OCI-LY7 (cell line): ENCODE measurements around the gene DAPK3. TPM values are rescaled to one million over a fixed set of nuclear protein-coding genes. Genes with fewer than 3 reads are reported as not detected.
A peak's percentile ranks its signal among the peaks of the same experiment; 100 is the strongest.

ENCODE experiments used
- BruUV-seq: library from RNA; stranded (reverse); fragments of 400-500 nt; replicated peaks from 2 replicates; lab custom pipeline; 2021; lab: Mats Ljungman, UMichigan
- CTCF ChIA-PET: fragments of 300-600 bp; sonication (Branson Sonifier 250); formaldehyde crosslinking; loops from one replicate; lab custom pipeline; 2022; ENCODE audit warnings: antibody characterized with exemption; ENCODE audit not compliant: unreplicated experiment; lab: Charles Lee
- POLR2A ChIA-PET: fragments of 300-600 bp; sonication (Branson Sonifier 250); formaldehyde crosslinking; loops from one replicate; lab custom pipeline; 2022; ENCODE audit warnings: antibody characterized with exemption; lab: Charles Lee
- DNase-seq: peaks from one replicate; pipeline ENCODE4 v3.0.0-alpha.2; 2015; ENCODE audit warnings: low spot score
- H2AFZ ChIP-seq: fragments of 200-600 bp; sonication (generic), shearing (Covaris generic); 2 replicates; pipeline ENCODE4 v1.6.1; 2014; ENCODE audit warnings: mild to moderate bottlenecking, antibody characterized with exemption, low read length, moderate library complexity
- H3K27ac ChIP-seq: fragments of 200-600 bp; sonication (generic); 2 replicates; pipeline ENCODE4 v1.5.1; 2014; ENCODE audit warnings: mixed run types, low read depth, mild to moderate bottlenecking, moderate library complexity, low read length, inconsistent platforms; ENCODE audit not compliant: poor library complexity, severe bottlenecking
- H3K36me3 ChIP-seq: fragments of 200-600 bp; sonication (generic); 2 replicates; pipeline ENCODE4 v1.6.1; 2014; ENCODE audit warnings: mild to moderate bottlenecking, antibody characterized with exemption, low read length, moderate library complexity, mixed read lengths; ENCODE audit not compliant: insufficient read depth
- H3K4me1 ChIP-seq: fragments of 200-600 bp; sonication (generic); 2 replicates; pipeline ENCODE4 v1.5.1; 2014; ENCODE audit warnings: mild to moderate bottlenecking, low read length; ENCODE audit not compliant: insufficient read depth, poor library complexity, severe bottlenecking
- H3K4me2 ChIP-seq: fragments of 200-600 bp; sonication (generic); 2 replicates; pipeline ENCODE4 v1.6.1; 2014; ENCODE audit warnings: mild to moderate bottlenecking, low read length
- H3K4me3 ChIP-seq: fragments of 200-600 bp; sonication (generic); 2 replicates; pipeline ENCODE4 v1.5.1; 2014; ENCODE audit warnings: mild to moderate bottlenecking, low read depth, low read length; ENCODE audit not compliant: poor library complexity, severe bottlenecking
- H3K79me2 ChIP-seq: fragments of 200-600 bp; sonication (generic); 2 replicates; pipeline ENCODE4 v1.6.1; 2016; ENCODE audit warnings: low read depth, mild to moderate bottlenecking, low read length, moderate library complexity, mixed read lengths; ENCODE audit not compliant: insufficient read depth
- H3K9me2 ChIP-seq: fragments of 200-600 bp; sonication (generic); 2 replicates; pipeline ENCODE4 v1.6.1; 2016; ENCODE audit warnings: mild to moderate bottlenecking, low read length, mixed read lengths; ENCODE audit not compliant: insufficient read depth
- H3K9me3 ChIP-seq: fragments of 200-600 bp; sonication (generic); 2 replicates; pipeline ENCODE4 v1.6.1; 2014; ENCODE audit warnings: mild to moderate bottlenecking, mixed run types, low read length, mixed read lengths
- H4K20me1 ChIP-seq: fragments of 200-600 bp; sonication (generic); 2 replicates; pipeline ENCODE4 v1.6.1; 2014; ENCODE audit warnings: mild to moderate bottlenecking, antibody characterized with exemption, low read length, moderate library complexity, mixed read lengths; ENCODE audit not compliant: insufficient read depth
- EZH2phosphoT487 ChIP-seq: fragments of 200-600 bp; sonication (generic); IDR thresholded peaks from 2 replicates; pipeline ENCODE4 v1.6.1; 2018; ENCODE audit warnings: low read depth, borderline replicate concordance, mild to moderate bottlenecking, mixed run types, antibody characterized with exemption, low read length, moderate library complexity, mixed read lengths
- intact Hi-C: fragments of 100-400 bp; cut with micrococcal nuclease; formaldehyde crosslinking; loops from one replicate; pipeline ENCODE4 v1.10.0; 2022; ENCODE audit not compliant: unreplicated experiment
- total RNA-seq, 2 experiments: library from RNA; depleted of rRNA in 1 of 2; stranded (reverse); fragments of >200 nt in 1 of 2; shearing (Covaris generic) in 1 of 2; gene quantifications; 2 replicates each; pipeline ENCODE4 v1.2.3, GENCODE V29; 2014 to 2022
- TF ChIP-seq, protein P1 (sequence below): fragments of 200-600 bp; sonication (generic); conservative IDR thresholded peaks from 2 replicates; pipeline ENCODE4 v1.5.1; 2014; ENCODE audit warnings: mild to moderate bottlenecking, antibody characterized with exemption, low read length, moderate library complexity, mixed read lengths

The DAPK3 gene
- total RNA-seq, 2 experiments from 2014 or later: 47.1 to 49.3 TPM

- Histone ChIP-seq H3K9me3 (no peaks in the 10 kb centered on the region), H3K27ac (peak overlapping the region; percentile 87), H3K9me2 (no peaks in the 10 kb centered on the region), H3K4me3 (peak overlapping the region; percentile 93), H3K4me2 (peak overlapping the region; percentile 80), H4K20me1 (peaks cover 50% of the 10 kb centered on the region), H3K4me1 (peaks cover 39% of the 10 kb centered on the region), H3K79me2 (peaks cover 57% of the 10 kb centered on the region), H2AFZ (no peak overlapping the region), H3K36me3 (peaks cover 56% of the 10 kb centered on the region)
- intact Hi-C loops: no loop called here
- no peak for TF ChIP-seq EZH2phosphoT487
- TF ChIP-seq, protein P1, sequence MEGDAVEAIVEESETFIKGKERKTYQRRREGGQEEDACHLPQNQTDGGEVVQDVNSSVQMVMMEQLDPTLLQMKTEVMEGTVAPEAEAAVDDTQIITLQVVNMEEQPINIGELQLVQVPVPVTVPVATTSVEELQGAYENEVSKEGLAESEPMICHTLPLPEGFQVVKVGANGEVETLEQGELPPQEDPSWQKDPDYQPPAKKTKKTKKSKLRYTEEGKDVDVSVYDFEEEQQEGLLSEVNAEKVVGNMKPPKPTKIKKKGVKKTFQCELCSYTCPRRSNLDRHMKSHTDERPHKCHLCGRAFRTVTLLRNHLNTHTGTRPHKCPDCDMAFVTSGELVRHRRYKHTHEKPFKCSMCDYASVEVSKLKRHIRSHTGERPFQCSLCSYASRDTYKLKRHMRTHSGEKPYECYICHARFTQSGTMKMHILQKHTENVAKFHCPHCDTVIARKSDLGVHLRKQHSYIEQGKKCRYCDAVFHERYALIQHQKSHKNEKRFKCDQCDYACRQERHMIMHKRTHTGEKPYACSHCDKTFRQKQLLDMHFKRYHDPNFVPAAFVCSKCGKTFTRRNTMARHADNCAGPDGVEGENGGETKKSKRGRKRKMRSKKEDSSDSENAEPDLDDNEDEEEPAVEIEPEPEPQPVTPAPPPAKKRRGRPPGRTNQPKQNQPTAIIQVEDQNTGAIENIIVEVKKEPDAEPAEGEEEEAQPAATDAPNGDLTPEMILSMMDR: no peak
- ChIA-PET POLR2A (interaction anchor here (1.1 to 1.4 kb wide), 2 partner anchors 13 to 16 kb away, joined by 5 to 7 read pairs; partner anchors contain the start of gene DAPK3), CTCF (no interaction called here)
- no TSS peak for BruUV-seq
- DNase-seq: peak; percentile 33
Observed at GRCh38 chr19:3984584-3984907, 13.6 kb upstream of the DAPK3 start.

GRCh38 chr19:3983936-3984583, 13.2 kb upstream of the DAPK3 start:
- Histone ChIP-seq H2AFZ (no peak overlapping the region), H3K4me3 (peak overlapping the region; percentile 93), H3K79me2 (peaks cover 60% of the 10 kb centered on the region), H3K9me3 (no peaks in the 10 kb centered on the region), H3K4me1 (peaks cover 35% of the 10 kb centered on the region), H3K27ac (peak overlapping the region; percentile 87), H3K36me3 (peaks cover 61% of the 10 kb centered on the region), H4K20me1 (peaks cover 50% of the 10 kb centered on the region), H3K4me2 (peak overlapping the region; percentile 80), H3K9me2 (no peaks in the 10 kb centered on the region)
- TF ChIP-seq, protein P1: no peak
- TF ChIP-seq EZH2phosphoT487: no peak
- ChIA-PET CTCF (no interaction called here), POLR2A (interaction anchor here (0.6 to 1.4 kb wide), 3 partner anchors 13 to 19 kb away, joined by 3 to 7 read pairs (median 5); partner anchors contain the start of gene DAPK3)
- intact Hi-C loops: no loop called here
- DNase-seq: peak; percentile 81
- BruUV-seq: no TSS peak

DNA sequence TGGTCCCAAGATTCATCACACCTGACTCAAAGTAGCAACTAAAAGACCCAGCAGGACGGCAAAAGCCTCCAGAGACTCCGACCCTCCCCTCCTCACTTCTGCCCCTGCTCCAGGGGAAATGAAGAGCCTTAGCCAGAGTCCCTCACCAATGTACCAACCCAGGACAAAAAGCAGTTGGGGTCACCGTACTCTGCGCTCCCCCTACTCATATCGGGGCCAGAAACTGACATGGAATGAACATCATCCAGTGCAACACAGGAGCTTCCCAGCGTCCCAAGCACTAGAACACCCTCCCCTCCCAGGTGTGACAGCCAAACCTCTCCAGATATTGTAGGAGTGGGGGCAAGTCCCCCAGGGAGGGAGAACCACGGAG, 12.6 kb upstream of the DAPK3 start:
- Histone ChIP-seq H3K36me3 (peaks cover 66% of the 10 kb centered on the region), H3K4me2 (peak overlapping the region; percentile 80), H3K79me2 (peaks cover 63% of the 10 kb centered on the region), H3K9me2 (no peaks in the 10 kb centered on the region), H3K4me3 (peak overlapping the region; percentile 93), H3K9me3 (no peaks in the 10 kb centered on the region), H3K27ac (peak overlapping the region; percentile 87), H3K4me1 (peaks cover 34% of the 10 kb centered on the region), H4K20me1 (peaks cover 50% of the 10 kb centered on the region), H2AFZ (no peak overlapping the region)
- no TSS peak for BruUV-seq
- POLR2A ChIA-PET: interaction anchor here (0.6 to 1.4 kb wide), 3 partner anchors 12 to 18 kb away, joined by 3 to 7 read pairs (median 5); partner anchors contain the start of gene DAPK3
- intact Hi-C loops: no loop called here
- TF ChIP-seq EZH2phosphoT487: no peak
- TF ChIP-seq, protein P1: no peak
- CTCF ChIA-PET: no interaction called here
- DNase-seq: no peak
